Caco-2 (cell line): ENCODE measurements around the gene L3MBTL2. TPM values are rescaled to one million over a fixed set of nuclear protein-coding genes. Genes with fewer than 3 reads are reported as not detected.

ENCODE experiments used
- BruUV-seq: library from RNA; stranded (reverse); fragments of 400-500 nt; replicated peaks from 2 replicates; lab custom pipeline; 2021; lab: Mats Ljungman, UMichigan
- CTCF ChIA-PET: fragments of 300-600 bp; sonication (Branson Sonifier 250); formaldehyde crosslinking; loops from one replicate; lab custom pipeline; 2022; ENCODE audit warnings: antibody characterized with exemption; lab: Charles Lee
- POLR2A ChIA-PET: fragments of 300-600 bp; sonication (Branson Sonifier 250); formaldehyde crosslinking; loops from one replicate; lab custom pipeline; 2022; ENCODE audit warnings: antibody characterized with exemption; lab: Charles Lee
- DNase-seq, 2 experiments: peaks; one replicate each; pipeline versions ENCODE4 v3.0.0 to v3.0.0-alpha.2; 2020 to 2022
- H3K27me3 ChIP-seq: replicated peaks from 2 replicates; pipeline ENCODE4 v1.6.0; 2011; ENCODE audit warnings: low read length; ENCODE audit not compliant: control insufficient read depth, insufficient read depth
- H3K36me3 ChIP-seq: 2 replicates; pipeline ENCODE4 v1.5.1; 2011; ENCODE audit warnings: low read length; ENCODE audit not compliant: control insufficient read depth, insufficient read depth
- H3K4me1 ChIP-seq: fragments of 250-450 bp; sonication (Bioruptor Pico); 2 replicates; pipeline ENCODE4 v1.5.1; 2020; ENCODE audit warnings: mild to moderate bottlenecking
- H3K4me3 ChIP-seq: 2 replicates; pipeline ENCODE4 v1.5.1; 2011; ENCODE audit warnings: low read depth, mild to moderate bottlenecking, control low read depth, low read length
- H3K9me3 ChIP-seq: fragments of 250-450 bp; sonication (Bioruptor Pico); 2 replicates; pipeline ENCODE4 v1.5.1; 2020; ENCODE audit warnings: mild to moderate bottlenecking, moderate library complexity
- H3K27ac Mint-ChIP-seq: one replicate; pipeline ENCODE4 v1.8.0; 2022; ENCODE audit warnings: mixed read lengths; ENCODE audit not compliant: unreplicated experiment
- H3K27me3 Mint-ChIP-seq: one replicate; pipeline ENCODE4 v1.8.0; 2022; ENCODE audit warnings: mixed read lengths; ENCODE audit not compliant: insufficient read depth, unreplicated experiment
- H3K36me3 Mint-ChIP-seq: one replicate; pipeline ENCODE4 v1.8.0; 2022; ENCODE audit warnings: mild to moderate bottlenecking, mixed read lengths; ENCODE audit not compliant: insufficient read depth, unreplicated experiment
- H3K4me1 Mint-ChIP-seq: one replicate; pipeline ENCODE4 v1.8.0; 2022; ENCODE audit warnings: low read depth, mixed read lengths; ENCODE audit not compliant: unreplicated experiment
- H3K4me3 Mint-ChIP-seq: one replicate; pipeline ENCODE4 v1.8.0; 2022; ENCODE audit warnings: mild to moderate bottlenecking, moderate library complexity, mixed read lengths; ENCODE audit not compliant: unreplicated experiment
- H3K9me3 Mint-ChIP-seq: one replicate; pipeline ENCODE4 v1.8.0; 2022; ENCODE audit warnings: mixed read lengths; ENCODE audit not compliant: unreplicated experiment
- CTCF ChIP-seq, 2 experiments: fragments of 200-600 bp in 1 of 2; IDR thresholded peaks; 1 replicate in 1 of 2; 2 replicates in 1 of 2; pipeline versions ENCODE4 v1.5.1 to v1.8.0; 2011 to 2022; ENCODE audit warnings: antibody characterized with exemption in 1 of 2, control low read depth in 1 of 2, inconsistent platforms in 1 of 2, low read depth in 1 of 2, low read length in 1 of 2, mild to moderate bottlenecking in 1 of 2, moderate library complexity in 1 of 2; ENCODE audit not compliant: insufficient read depth in 1 of 2, severe bottlenecking in 1 of 2, unreplicated experiment in 1 of 2
- intact Hi-C: fragments of 100-400 bp; cut with micrococcal nuclease; formaldehyde crosslinking; loops from one replicate; pipeline ENCODE4 v1.10.0; 2022; ENCODE audit not compliant: unreplicated experiment
- total RNA-seq: library from RNA; stranded (reverse); gene quantifications from 2 replicates; pipeline ENCODE4 v1.2.3, GENCODE V29; 2022

L3MBTL2 gene
- total RNA-seq, 1 experiment from 2014 or later = 24.3 TPM

DNA sequence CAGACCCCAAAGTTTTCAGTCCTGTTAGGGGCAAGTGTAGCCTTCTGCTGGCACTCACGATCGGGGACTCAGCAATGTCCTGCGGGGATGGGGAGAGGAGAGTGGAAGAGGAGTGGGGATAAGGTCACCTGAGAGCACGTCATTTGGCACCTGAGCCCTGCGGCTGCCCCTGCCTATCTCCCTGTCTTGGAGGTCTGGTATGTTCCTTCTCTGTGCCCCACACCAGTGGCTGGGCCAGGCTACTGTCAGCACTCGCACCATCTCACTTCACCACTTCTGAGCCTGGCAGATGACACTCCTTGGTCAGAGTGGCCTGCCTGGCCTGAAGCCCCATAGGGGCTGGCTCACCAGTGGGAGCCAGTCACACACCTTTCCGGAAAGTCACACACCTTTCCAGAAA, 55.8 kb downstream of the L3MBTL2 start:
- no peak overlapping the region for H3K4me3 ChIP-seq
- peaks cover 2% of the 10 kb centered on the region for H3K36me3 ChIP-seq
- H3K4me1 ChIP-seq = no peaks in the 10 kb centered on the region
- H3K36me3 Mint-ChIP-seq = peaks cover 53% of the 10 kb centered on the region
- no peak overlapping the region for H3K27ac Mint-ChIP-seq
- H3K27me3 Mint-ChIP-seq = no peaks in the 10 kb centered on the region
- CTCF ChIA-PET = no interaction called here
- H3K9me3 Mint-ChIP-seq = no peaks in the 10 kb centered on the region
- TF ChIP-seq CTCF (IDR thresholded peaks at IDR 0.05; ENCODE audit: insufficient read depth in 1 of 2, low read depth in 1 of 2, low read length in 1 of 2, severe bottlenecking in 1 of 2, unreplicated experiment in 1 of 2) = no peak
- POLR2A ChIA-PET = no interaction called here
- no TSS peak for BruUV-seq
- intact Hi-C loops = no loop called here
- no peaks in the 10 kb centered on the region for H3K27me3 ChIP-seq
- H3K4me3 Mint-ChIP-seq = no peak overlapping the region
- no peaks in the 10 kb centered on the region for H3K9me3 ChIP-seq
- no peaks in the 10 kb centered on the region for H3K4me1 Mint-ChIP-seq
- no peak for DNase-seq

GRCh38 chr22:41261541-41262249, 56.6 kb downstream of the L3MBTL2 start:
- peaks cover 53% of the 10 kb centered on the region for H3K36me3 Mint-ChIP-seq
- DNase-seq = no peak
- no peaks in the 10 kb centered on the region for H3K27me3 ChIP-seq
- H3K4me1 Mint-ChIP-seq = no peaks in the 10 kb centered on the region
- H3K4me3 Mint-ChIP-seq = no peak overlapping the region
- peaks cover 2% of the 10 kb centered on the region for H3K36me3 ChIP-seq
- ChIA-PET CTCF (no interaction called here), POLR2A (interaction anchor here (0.5 kb wide), 1 partner anchor 25 kb away, joined by 3 read pairs; no protein-coding TSS in a partner anchor)
- H3K27me3 Mint-ChIP-seq = no peaks in the 10 kb centered on the region
- BruUV-seq = no TSS peak
- no peak for TF ChIP-seq CTCF (IDR thresholded peaks at IDR 0.05; ENCODE audit: insufficient read depth in 1 of 2, low read depth in 1 of 2, low read length in 1 of 2, severe bottlenecking in 1 of 2, unreplicated experiment in 1 of 2)
- H3K27ac Mint-ChIP-seq = no peak overlapping the region
- H3K4me3 ChIP-seq = no peak overlapping the region
- no peaks in the 10 kb centered on the region for H3K9me3 ChIP-seq
- intact Hi-C loops = no loop called here
- no peaks in the 10 kb centered on the region for H3K9me3 Mint-ChIP-seq
- no peaks in the 10 kb centered on the region for H3K4me1 ChIP-seq

- no peaks in the 10 kb centered on the region for H3K4me1 Mint-ChIP-seq
- H3K4me3 Mint-ChIP-seq = no peak overlapping the region
- BruUV-seq = no TSS peak
- POLR2A ChIA-PET = no interaction called here
- TF ChIP-seq CTCF (IDR thresholded peaks at IDR 0.05; ENCODE audit: insufficient read depth in 1 of 2, low read depth in 1 of 2, low read length in 1 of 2, severe bottlenecking in 1 of 2, unreplicated experiment in 1 of 2) = no peak
- Histone ChIP-seq H3K4me3 (no peak overlapping the region), H3K9me3 (no peaks in the 10 kb centered on the region), H3K27me3 (no peaks in the 10 kb centered on the region), H3K4me1 (no peaks in the 10 kb centered on the region), H3K36me3 (peaks cover 1% of the 10 kb centered on the region)
- H3K27ac Mint-ChIP-seq = no peak overlapping the region
- no peaks in the 10 kb centered on the region for H3K9me3 Mint-ChIP-seq
- CTCF ChIA-PET = no interaction called here
- intact Hi-C loops = no loop called here
- DNase-seq = no peak
- peaks cover 53% of the 10 kb centered on the region for H3K36me3 Mint-ChIP-seq
- no peaks in the 10 kb centered on the region for H3K27me3 Mint-ChIP-seq
These were observed 57.2 kb downstream of the L3MBTL2 start for GRCh38 chr22:41262250-41262765.
